HG02840 (cell line): ENCODE results near the gene ABCC11.
"Not testable (repeated sequence)": the region's sequence is repeated elsewhere in the genome, so short reads cannot be mapped to it uniquely, and the experiment has no call there.

Source experiments
- ATAC-seq: cut with Tn5 transposase; IDR thresholded peaks from one replicate; pipeline ENCODE4 v1.9.1; 2021; ENCODE audit warnings: mild to moderate bottlenecking, moderate library complexity, moderate number of reproducible peaks; ENCODE audit not compliant: unreplicated experiment, low FRiP score

Gene ABCC11

GRCh38 chr16:48250520-48251278 is 3.4 kb upstream of the ABCC11 start:
- ATAC-seq = no peak

DNA sequence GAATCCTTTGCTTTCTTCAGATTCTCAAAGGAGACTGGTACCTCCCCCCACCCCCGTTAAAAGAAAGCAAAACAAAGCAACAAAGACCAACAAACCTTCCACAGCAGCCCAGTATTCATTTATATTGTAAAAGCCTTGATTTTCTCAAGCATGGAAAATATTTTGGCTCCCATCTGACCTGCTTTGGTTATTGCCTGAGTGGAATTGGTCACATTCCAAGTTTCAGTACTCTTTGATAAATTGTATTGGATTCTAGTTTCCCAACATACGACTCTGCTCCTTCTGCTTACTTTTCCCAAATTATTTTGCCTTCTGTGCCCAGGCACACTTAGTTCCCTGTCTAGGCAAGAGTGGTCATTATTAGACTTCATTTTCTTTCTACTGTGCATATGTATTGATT is 1.3 kb downstream of the ABCC11 start:
- no peak for ATAC-seq

GRCh38 chr16:48244863-48245195 is 2.5 kb downstream of the ABCC11 start:
- ATAC-seq = no peak

GRCh38 chr16:48244080-48244862 is 3.1 kb downstream of the ABCC11 start, which contains the start of gene LONP2:
TSS of gene LONP2 (plus strand) at chr16:48244300. CDS start at chr16:48244389, 89 bp downstream.
- ATAC-seq = peak; percentile 97

DNA sequence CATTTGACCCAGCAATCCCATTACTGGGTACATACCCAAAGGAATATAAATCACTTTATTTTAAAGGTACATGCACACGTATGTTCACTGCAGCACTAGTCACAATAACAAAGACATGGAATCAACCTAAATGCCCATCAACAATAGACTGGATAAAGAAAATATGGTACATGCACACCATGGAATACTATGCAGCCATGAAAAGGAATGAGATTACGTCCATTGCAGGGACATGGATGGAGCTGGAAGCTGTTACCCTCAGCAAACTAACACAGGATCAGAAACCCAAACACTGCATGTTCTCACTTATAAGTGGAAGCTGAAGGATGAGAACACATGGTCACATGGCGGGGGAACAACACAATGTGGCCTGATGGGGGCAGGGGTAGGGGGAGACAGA is 7.2 kb downstream of the ABCC11 start:
- ATAC-seq = not testable (repeated sequence)

GRCh38 chr16:48236286-48236685 is 11.1 kb downstream of the ABCC11 start:
- no peak for ATAC-seq

DNA sequence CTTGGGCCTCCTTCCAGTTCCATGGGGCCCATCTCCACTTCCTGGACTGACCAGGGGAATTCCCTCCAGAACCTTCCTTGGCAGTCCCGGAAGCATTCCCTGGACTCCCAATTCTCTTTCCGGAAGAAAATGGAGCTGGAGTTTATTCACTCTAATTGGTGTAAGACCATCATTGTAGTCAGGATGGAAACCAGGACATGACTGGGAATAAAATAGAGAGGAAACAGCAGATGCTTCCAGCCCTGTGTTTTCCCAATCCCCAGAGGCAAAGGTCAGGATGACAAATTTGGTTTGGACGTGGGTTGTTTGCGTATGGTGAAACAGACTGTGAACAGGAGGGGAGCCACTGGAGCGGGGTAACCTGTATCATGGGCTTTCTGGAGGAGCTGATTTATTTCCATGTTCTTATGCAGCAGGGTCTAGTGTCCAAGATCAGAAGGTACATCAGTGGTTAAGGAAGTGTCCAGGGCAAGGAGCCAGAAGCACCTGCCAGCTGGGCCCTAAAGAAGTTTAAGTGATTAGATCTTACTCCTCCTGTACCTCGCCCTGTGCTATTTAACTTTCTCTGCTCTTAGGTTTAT is 11.7 kb downstream of the ABCC11 start:
- ATAC-seq = no peak

DNA sequence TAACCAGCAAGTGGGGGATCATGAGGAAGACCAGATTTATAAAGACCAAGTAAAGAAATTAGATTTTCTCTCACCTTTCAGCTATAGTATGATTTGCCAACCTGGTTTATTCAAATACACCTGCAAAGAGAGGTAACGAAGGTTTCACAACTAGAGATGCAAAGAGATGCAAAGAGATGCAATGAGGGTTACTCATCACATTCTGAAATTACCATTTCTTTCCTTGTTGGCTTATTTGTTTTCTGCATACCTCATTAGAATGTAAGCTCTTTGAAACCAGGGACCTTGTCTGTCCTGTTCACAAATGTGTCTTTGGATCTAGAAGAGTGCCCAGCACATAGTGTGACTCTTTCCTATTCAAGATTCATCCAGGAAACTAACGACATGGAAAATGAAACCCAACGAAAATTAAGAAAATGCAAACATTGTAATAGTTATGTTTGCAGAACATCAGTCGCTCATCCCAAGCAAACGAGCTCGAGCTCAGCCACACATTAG is 12.2 kb downstream of the ABCC11 start:
- ATAC-seq = no peak

DNA sequence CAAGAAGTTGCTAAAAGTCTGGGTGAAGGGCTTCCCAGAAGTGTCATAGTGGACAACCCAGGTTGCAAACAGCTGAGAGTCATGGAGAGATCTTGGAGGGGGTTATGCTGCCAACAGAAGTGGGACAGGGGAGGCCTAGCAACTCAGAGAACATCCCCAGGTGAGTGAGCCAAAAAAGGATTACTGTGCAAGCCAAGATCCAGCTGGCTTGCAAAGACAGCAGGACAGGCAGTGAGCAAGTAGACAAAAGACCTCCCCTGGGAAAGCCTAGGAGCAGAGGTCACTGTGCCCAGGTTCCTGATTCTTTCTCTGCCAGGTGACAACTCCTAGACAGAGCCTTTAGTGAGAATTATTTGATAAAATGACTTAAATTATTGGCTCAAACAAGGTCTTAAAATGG is 12.7 kb downstream of the ABCC11 start:
- no peak for ATAC-seq

DNA sequence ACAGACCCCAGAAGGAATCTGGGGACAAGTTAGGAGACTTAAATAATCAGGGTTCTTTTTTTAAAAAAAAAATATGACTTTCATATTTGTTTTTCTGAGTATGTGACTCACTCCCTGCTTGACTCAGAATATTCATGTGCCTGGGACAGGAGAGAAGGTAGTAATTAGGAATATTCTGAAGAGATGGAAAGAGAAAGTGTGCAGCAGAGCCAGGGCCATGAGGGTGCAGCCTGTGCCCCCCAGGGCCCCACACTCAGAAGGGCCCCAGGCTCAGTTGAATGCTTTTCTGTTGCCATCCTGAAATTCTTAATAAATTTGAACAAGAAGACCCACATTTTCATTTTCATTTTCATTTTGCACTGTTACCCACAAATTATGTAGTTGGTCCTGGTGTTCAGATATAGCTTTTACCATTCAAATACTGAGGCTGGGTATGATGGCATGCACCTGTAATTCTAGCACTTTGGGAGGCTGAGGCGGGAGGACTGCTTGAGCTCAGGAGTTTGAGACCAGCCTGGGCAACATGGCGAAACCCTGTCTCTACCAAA is 14.8 kb downstream of the ABCC11 start:
- no peak for ATAC-seq

DNA sequence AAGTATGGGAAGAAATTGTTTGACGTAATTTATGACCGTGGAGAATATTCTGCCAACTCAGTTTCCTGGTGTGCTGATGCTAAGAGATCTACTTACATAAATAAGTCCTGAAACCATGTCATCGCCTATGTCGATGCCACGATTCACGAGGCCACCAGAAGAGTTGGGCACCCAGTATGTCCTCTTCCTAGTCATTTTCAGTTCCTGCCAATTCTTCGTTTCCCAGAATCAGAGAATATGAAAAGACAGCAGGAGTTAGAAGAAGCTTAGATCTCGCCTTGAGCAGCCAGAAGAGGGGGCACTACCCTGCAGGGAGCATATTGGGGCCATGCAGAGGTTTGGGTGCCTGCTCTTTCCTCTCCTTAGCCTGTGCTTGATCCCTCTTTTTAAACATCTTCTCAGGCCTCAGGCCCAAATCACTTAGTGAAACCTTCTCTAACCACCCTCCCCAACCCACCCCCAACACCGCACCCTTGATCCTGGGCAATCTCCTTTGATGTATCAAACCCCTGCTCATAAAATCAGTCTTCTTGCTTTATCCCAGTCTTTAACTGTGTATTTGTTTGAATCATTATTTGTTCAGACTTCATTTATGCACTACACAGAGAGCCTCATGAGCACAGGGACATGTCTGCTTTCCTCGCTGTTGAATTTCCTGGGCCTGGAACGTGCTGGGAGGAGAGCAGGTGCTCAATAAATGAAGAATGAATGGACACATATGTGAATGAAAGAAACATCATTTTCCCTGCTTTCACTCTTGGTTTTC is 15.4 kb downstream of the ABCC11 start:
- ATAC-seq = no peak

GRCh38 chr16:48225456-48225855 is 21.9 kb downstream of the ABCC11 start:
- ATAC-seq = no peak

GRCh38 chr16:48223490-48223889 is 23.8 kb downstream of the ABCC11 start:
- ATAC-seq = no peak

DNA sequence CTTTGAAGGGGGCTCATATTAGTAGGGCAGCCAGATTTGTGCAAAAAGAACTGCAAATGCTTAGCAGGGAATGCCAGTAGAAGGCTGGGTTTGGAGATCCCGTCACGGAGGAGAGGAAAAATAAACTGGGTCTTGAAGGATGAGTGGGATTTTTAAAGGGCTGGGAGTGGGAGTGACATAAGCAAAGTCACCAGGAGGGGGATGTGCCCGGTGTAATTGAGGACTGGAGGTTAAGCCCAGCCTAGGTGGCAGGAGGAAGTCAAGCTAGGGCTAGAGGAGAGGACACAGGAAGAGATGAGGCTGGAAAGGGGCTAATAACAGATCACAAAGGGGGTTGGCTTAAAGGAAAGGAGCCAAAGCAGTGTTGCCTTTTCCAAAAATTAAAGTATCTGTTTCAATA is 26.4 kb downstream of the ABCC11 start:
- no peak for ATAC-seq

DNA sequence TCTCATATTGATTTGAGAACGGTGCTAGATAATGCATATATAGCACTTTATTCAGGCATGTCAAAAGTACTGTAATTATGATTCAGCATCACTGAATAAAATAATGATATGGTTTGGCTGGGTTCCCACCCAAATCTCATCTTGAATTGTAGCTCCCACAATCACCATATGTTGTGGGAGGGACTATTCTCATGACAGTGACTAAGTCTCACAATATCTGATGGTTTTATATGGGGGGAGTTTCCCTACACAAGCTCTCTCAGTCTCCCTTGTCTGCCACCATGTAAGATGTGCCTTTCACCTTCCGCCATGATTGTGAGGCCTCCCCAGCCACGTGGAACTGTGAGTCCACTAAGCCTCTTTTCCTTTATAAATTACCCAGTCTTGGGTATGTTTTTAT is 28.9 kb downstream of the ABCC11 start:
- no peak for ATAC-seq

GRCh38 chr16:48217708-48218107 is 29.6 kb downstream of the ABCC11 start:
- no peak for ATAC-seq

DNA sequence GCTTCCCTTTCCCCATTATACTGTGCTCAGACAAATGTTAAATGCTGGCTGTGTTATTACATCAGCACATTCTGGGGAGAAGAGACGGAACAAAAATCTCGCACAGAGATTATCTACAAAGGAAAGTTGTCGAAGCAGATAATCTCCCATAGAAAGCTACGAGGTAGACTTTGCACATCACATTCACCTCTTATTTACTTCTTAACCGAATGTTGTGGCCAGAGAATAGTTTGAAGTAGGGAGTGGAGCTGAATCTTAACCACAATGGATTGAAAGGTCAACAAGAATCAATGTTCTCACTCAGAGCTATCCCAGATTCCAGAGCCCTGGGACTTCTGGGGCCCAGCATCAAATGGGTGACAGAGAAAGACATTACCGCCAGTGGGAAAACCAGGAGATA is 31.6 kb downstream of the ABCC11 start:
- ATAC-seq = no peak

GRCh38 chr16:48212033-48212432 is 35.3 kb downstream of the ABCC11 start:
- no peak for ATAC-seq

DNA sequence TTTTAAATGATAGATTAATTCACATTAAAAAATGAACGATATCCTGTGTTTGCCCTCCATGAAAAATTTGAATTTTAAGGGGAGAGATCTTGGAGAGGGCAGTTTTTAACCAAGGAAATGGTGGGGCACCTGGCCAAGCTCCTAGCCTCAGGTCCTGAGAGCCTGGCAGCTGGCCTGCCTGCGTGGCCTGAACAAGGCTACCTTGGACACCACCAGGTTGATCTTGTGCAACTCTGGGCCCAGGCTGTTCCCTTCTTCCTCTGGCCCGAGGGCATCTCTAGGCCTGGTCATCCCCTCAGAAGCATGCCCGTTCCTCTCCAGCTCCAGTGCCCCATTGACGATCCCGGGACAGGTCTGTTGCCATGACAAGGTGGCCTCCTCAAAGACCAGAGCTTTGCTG is 36.6 kb downstream of the ABCC11 start:
- no peak for ATAC-seq

DNA sequence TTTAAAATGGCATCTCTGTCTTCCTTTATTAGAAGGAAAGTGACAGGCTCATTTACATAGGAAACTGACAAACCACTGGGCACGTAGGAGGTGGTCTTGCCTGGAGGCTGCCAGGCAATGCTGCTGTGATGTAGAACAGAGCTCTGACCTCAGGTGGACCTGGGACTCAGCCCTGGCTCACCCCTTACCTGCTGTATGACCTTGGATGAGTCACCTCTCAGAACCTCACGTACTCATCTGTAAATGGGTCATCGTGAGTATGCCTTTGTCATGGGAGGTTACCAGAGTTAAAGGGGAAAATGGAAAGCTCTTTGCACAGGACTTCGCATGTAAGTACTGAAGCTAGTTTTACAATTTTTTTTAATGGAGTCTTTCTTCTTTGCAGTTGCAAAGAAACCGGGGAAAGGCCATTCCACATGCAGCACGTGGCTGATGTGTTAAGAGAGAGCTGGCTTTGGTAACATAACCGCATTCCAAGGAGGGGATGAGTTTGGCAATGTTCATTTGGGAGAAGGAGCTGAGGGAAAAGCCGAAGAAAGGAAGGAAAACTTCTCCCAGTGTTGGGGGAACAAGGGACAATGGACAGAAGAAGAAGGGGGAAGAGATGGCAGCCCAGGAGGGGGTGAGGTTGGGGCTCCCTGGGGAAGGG is 40.6 kb downstream of the ABCC11 start:
- no peak for ATAC-seq
